HG03575 (cell line): Measurements from ENCODE around the gene UBAP2.
A peak's percentile ranks its signal among the peaks of the same experiment; 100 is the strongest.
"Not testable (repeated sequence)": the region's sequence is repeated elsewhere in the genome, so short reads cannot be mapped to it uniquely, and the experiment has no call there.

Experiments
- ATAC-seq: cut with Tn5 transposase; IDR thresholded peaks from one replicate; pipeline ENCODE4 v1.9.1; 2021; ENCODE audit not compliant: unreplicated experiment, insufficient number of reproducible peaks, low FRiP score; ENCODE audit errors: extremely low read depth

The UBAP2 gene

GRCh38 chr9:33995449-33995848 lies 53.2 kb downstream of the UBAP2 start:
- ATAC-seq: no peak

- no peak for ATAC-seq
These were observed 55.6 kb downstream of the UBAP2 start for GRCh38 chr9:33993104-33993503.

- no peak for ATAC-seq
These were observed 56.1 kb downstream of the UBAP2 start for GRCh38 chr9:33992632-33993031.

- peak; percentile 92 for ATAC-seq
These were observed 60.3 kb downstream of the UBAP2 start for GRCh38 chr9:33988219-33988890.

- ATAC-seq: no peak
These were observed 72.3 kb downstream of the UBAP2 start for GRCh38 chr9:33976414-33976813.

GRCh38 chr9:33972698-33973097 lies 76.0 kb downstream of the UBAP2 start:
- ATAC-seq: no peak

GRCh38 chr9:33964086-33964768 lies 84.5 kb downstream of the UBAP2 start:
- no peak for ATAC-seq

- ATAC-seq: not testable (repeated sequence)
These were observed 86.2 kb downstream of the UBAP2 start for GRCh38 chr9:33962468-33962867.

GRCh38 chr9:33959725-33960124 lies 89.0 kb downstream of the UBAP2 start:
- no peak for ATAC-seq

GRCh38 chr9:33956544-33956943 lies 92.1 kb downstream of the UBAP2 start:
- ATAC-seq: no peak

GRCh38 chr9:33952066-33952465 lies 96.6 kb downstream of the UBAP2 start:
- ATAC-seq: no peak

GRCh38 chr9:33950371-33950770 lies 98.3 kb downstream of the UBAP2 start:
- ATAC-seq: no peak

- ATAC-seq: no peak
These were observed 101.7 kb downstream of the UBAP2 start for GRCh38 chr9:33946779-33947535.

- no peak for ATAC-seq
These were observed 105.3 kb downstream of the UBAP2 start for GRCh38 chr9:33943389-33943788.

- no peak for ATAC-seq
These were observed 106.1 kb downstream of the UBAP2 start for GRCh38 chr9:33942471-33943083.

GRCh38 chr9:33939924-33940874 lies 108.5 kb downstream of the UBAP2 start:
- no peak for ATAC-seq

- no peak for ATAC-seq
These were observed 114.4 kb downstream of the UBAP2 start for GRCh38 chr9:33934188-33934878.
